HTERT RPE-1 (cell line): ENCODE results near the gene NUFIP1.
"Not testable (repeated sequence)": the region's sequence is repeated elsewhere in the genome, so short reads cannot be mapped to it uniquely, and the experiment has no call there.

Source experiments
- in situ Hi-C: fragments of 300-500 bp; cut with MboI; formaldehyde crosslinking; loops from 4 replicates; pipeline ENCODE4 v1.14.3; 2020; ENCODE audit warnings: low sequenced_read_pairs

Gene NUFIP1

DNA sequence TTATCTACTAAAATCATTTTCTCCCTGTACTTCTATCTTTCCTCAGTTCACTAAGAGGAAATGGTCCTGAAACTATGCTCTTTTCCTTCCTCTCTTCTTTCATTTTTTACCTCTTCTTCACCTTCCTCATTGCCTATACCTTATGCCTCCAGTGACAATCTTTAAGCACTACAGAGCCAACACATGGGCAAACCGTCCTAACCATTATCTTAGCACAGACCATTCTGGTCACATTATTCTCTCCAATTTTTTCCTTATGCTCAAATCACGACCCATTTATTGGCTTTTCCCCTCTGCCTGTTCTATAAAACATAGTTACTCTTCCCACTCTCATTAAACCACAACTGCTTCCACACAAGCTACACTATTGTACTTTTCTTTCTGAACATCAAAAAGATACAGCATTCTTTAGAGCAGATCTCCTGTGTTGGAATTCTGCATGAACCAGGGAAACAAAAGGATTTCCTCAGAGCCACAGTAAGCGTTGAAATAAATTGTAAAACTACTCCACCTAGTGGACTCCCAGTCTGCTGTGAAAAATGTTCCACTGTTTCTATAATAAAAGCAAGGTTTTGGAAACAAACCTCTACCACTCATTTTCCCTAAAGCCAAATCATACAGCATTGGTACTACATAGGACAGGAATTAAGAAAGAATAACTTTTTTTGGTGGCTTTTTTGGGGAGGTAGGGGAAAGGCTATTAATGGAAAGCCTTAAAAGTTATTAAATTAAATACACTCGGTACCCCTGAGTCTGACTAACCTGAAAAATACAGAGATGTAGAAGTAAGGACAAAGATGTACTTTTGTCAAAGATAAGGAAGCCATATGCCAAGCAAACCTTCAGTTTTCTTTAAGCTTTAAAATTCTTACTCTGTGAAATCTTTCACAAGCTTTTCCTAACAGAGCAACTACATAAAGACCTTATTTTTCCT, 19.5 kb downstream of the NUFIP1 start:
- in situ Hi-C loops = no loop called here

DNA sequence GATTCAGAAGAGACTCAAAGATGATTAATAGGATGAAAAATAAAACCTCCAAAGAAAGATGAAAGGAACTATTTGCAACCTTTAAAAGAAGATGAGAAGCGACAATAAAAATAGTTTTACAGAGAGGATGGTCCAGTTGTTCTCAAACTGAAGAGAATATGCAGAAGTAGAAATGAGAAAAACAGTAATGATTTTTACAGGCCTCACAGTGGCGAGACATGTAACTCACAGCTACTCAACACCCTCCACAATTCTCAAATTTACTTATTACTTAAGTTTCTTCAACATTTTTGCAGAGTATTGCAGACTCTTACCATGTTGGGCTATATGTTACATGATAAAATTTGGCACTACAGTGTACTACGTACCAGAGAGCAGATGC, 20.8 kb downstream of the NUFIP1 start:
- in situ Hi-C loops = no loop called here

DNA sequence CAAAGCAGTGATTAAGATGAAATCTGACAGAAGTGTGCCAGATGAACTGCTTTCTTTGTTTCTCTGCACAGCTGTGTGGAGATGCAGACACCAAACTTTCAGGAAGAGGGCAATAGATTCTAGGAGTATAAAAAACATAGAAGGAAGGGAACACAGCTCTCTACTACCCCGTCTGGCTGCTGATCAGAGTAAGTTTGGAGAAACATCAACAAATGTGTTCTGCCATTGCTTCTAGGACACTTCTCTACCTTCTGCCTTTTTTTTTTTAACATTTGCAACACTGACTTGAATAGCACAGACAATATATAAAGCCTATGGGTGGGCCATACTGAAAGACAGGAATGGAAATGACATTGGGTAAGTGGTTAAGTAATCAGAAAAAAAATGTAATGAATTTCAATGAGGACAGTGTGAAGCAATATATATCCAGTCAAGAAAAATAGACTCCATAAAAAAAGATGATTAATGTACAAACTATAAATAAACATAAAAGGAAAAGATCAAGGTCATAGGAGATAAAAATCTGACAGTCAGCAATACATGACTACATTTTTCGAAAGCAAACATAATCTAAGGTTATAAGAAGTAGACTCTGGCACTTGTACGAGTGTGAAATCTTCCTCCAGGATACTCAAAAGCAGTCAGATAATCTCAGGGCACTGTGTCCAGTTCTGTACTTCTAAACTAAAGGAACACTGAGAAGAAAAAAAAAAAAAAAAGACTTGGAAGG, 21.4 kb downstream of the NUFIP1 start:
- in situ Hi-C loops = no loop called here

DNA sequence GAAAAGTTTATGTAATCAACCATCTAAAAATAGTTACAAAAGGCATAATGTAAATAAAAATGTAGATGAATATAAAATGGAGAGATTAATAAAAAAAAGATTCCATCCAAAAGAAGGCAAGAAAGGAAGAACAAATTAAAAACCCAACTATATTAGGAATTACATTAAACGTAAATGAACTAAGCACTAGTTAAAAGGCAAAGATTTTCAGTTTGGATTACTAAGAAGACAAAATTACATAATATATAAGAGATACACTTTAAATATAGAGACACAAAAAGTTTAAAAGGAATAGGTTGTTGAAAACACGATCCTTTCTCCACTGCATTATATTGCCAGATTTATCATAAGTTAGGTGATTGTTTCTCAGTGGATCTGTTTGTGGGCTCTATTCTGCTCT, 27.3 kb downstream of the NUFIP1 start:
- in situ Hi-C loops = no loop called here

DNA sequence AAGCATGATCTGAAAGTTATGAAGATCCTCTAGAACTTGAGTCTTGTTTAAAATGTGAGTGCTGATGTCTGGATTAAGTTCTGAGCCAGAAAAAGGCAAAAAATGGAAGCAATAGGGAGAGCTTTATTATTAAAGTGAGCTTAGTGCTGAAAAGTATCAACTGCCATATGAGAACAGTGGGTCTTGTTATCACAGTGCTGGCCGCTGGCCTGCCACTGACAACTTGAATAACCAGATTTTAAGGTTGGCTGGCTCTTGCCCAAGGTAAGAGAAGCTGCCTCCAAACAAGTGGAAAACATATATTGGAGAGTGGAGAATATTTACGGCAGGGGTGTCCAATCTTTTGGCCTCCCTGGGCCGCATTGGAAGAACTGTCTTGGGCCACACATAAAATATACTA, 33.9 kb downstream of the NUFIP1 start:
- in situ Hi-C loops = no loop called here

DNA sequence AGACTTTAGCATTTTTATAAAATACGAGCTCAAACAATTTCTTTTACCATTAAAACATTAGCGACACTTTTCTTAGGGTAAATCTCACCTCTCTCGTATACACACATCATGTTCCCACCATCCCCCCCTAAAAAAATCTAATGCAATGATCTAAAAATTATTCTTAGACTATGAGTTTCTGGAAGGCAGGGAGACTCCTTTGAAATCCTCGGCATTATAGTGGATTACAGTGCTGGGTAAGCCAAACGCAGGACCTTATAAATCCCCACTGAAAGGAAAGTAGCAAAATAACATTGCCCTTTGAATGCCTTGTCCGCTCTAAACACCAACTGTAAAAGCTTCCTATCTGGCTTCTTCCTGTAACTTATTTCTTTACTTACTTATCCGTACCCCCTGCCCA, 35.0 kb downstream of the NUFIP1 start:
- in situ Hi-C loops = no loop called here

DNA sequence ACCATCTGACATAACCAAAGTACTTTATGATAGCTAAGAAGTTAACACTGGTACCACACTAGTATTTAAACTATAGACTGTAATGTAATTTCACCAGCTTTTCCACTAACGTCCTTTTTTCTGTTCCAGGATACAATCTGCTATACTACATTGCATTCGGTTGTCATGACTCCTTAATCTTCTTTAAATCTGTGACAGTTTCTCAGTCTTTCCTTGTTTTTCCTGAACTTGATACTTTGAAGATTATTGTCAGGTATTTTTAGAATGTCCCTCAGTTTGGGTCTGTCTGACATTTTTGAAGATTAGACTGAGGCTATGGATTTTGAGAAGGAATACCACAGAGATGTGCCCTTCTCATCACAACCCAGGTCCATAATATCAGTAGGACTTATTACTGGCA, 36.6 kb downstream of the NUFIP1 start:
- in situ Hi-C loops = no loop called here

DNA sequence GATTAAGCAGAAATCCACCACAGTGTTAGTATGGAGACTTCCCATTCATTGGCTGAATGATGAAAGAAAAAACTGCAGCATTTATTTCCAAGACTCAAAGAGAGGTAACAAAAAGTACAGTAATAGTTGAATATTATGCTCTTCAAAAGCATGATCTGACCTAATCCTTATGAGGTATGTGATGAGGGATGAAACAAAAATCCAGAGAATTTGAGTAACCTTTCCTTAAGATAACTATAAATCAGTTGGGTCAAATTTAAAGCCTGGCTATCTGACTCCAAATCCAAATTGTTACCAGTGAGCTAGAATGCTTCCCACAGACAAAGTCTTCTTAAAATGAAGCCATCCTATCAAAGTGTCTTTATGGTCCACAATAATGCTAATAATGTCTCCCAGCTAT, 38.1 kb downstream of the NUFIP1 start:
- in situ Hi-C loops = no loop called here

DNA sequence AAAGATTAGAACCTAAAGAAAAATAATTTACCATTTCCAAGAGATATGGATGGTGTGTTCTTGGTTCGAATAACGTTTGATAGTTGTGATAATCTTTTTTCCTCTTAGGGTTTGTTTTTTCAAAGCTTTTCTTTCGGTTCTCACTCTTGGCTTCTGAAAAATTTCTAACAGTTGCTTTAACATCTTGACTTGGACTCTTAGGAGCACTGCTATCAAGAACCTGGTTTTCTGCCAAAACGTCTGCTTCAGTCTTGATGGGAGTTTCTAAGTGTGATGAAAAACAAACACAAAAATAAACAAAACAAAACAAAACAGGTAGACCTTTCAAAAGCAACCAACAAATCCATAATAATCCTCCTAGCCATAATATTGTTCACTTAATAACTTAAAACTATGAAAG, 45.9 kb downstream of the NUFIP1 start:
- in situ Hi-C loops = not testable (repeated sequence)

DNA sequence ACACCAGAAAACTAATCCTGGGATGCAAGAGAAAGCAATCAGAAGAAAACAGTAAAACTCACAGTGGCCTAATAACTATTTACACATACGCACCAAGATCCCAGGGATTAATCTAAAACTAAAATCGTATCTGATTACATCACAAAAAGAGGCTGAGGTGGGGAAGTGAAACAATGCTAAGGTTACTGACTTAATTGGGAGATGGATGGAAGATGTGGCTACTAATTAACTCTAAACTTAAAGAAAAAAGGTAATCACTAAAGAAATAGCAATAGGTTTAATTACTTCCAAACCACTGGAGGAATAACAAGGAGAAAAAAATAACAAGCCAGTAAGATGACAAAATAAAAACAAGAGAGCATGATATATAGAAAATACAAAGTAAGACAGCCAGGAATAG, 50.4 kb downstream of the NUFIP1 start:
- in situ Hi-C loops = no loop called here

DNA sequence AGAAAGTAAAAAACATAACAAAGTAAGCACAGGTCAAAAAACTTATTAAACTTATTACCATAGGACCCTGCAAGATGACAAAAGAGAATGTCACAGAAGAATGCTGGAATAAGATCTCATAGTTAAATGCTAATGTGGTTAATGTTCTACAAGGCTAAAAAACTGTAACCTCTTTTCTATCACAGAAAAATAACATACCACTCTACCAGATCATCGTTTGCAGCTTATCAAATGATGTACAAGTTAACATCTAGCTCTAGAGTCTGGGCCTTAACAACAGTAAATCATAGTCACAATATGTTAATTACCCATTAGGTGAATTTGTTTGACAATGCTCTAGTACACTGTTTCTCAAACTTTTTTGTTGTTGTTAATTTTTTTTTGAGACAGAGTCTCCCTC, 53.0 kb downstream of the NUFIP1 start:
- in situ Hi-C loops = no loop called here

DNA sequence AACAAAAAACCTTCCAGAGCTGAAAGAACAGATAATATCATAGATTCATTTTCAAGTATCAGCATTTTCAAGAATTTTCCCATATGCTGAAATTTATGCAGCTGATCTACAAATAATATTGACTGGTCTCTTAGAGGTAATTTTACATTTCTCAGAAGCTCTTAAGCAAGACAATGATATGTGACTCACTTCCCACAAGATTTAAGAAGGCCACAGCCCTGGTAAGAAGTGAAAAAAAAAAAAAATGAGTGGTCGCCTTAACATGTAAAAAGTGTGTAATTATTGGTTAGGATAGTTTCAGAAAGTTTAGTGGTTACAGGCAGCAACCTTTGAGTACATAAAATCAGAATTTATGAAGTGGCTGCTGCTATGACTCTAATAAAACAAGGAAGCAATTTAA, 54.5 kb downstream of the NUFIP1 start:
- in situ Hi-C loops = no loop called here

DNA sequence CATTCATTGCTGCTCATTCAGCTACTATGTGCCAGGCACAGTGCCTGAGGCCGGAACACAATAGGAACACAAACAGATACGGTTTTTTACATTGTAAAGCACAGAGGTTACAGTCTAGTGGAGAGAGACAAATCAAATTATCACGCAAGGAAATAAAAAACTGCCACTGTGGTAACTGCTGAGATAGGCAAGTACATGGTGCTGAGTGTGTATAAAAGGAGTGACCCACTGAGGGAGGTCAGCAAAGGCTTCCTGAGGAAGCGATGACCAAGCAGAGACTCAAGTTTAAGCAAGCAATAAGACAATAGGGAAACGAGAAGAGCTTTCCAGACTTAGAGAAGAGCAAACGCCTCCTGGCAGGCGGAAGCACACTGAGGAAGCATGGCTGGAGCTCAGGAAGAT, 56.4 kb downstream of the NUFIP1 start:
- in situ Hi-C loops = no loop called here

DNA sequence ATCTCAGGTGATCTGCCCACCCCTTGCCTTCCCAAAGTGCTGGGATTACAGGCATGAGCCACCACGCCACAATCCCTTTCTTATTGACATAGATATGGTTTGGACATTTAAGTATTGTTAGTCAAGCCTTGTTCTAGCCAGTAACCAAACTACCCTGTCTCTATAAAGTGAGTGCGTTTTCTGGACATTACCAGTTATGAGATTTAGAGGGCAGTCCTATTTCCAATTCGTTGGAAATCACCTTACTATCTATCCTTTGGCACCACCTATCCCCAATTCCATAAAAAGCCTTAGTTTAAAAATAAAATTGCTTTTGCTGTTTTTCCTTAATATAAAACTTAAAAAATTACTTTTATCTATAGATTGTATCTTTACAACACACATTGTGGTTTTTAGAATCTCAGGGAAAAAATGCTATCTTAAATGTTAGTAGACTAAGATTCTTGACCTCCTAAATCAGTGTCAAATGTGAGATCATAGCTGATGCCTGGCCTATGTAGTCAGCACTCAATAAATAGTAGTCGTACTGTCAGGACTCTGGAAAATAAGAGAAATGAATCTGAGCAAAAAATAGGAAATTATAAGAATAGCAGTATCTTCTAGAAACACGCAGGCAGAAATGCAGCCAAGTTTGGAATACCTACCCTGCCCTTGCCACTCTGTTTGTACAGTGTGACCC, 57.0 kb downstream of the NUFIP1 start:
- in situ Hi-C loops = no loop called here

DNA sequence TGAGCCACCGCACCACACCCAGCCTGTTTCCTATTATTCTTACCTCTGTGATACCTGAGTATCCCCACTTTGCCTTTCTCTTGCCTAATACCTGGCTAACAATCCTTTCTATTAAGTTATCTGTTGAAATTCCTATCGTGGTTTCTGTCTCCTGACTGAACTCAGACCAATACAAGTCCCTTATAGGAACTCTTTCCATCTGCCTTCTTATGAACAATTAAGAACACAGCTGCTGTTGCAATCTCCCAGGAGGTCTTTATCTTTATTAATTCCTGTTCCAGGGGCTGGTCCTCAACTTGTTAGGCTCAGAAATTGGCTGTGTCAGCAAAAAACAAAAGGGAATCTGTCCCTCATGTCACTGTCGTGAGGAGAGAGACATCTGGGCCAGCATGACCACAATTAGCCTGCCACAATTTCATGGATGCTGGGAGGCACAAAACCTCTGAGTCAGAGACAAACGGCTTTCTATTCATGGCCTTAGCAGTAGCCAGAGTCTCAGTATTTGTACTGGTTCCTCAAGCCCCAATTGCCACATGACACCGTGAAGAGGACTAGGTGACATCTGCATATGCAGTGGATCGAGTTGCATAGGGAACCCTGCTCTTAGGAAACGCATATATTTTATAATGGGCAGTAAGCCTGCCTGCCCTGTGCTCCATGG, 58.2 kb downstream of the NUFIP1 start:
- in situ Hi-C loops = no loop called here

DNA sequence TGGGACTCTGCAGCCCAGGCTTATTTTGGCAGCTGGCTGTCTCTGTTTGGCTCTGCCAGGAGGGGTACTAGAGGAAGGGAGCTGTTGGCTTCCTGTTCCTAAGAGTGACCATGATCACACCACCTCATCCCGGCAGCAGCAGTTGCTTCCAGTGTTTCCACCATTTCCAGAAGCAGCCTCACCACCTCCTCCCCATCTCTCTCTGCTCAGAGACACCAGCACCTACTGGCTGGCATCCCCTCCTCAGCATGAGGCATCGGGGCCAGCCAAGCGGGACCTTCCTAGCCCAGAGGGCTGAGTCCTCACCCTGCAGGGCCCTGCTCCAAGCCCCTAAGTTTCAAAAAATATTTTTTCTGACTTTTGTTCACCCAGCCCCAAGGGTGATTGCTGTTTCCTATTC, 59.0 kb downstream of the NUFIP1 start:
- in situ Hi-C loops = no loop called here

DNA sequence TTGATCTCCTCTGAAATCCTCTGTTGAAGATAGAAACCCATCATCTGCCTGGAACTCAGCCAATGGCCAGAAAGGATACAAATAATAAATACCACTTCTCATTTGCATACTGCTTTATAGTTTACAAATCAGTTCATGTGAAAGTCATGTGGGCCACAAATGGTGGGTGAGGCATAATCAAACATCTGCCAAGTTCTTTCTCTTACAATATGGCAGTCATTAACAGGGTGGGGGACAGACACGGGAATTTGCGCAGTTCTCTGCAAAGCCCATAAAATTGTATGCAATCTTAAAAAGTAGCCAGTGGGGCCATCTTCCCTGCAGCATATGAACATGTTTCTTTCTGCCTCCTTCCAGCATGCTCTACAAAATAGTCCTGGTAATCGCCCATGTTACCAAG, 59.6 kb downstream of the NUFIP1 start:
- in situ Hi-C loops = no loop called here

DNA sequence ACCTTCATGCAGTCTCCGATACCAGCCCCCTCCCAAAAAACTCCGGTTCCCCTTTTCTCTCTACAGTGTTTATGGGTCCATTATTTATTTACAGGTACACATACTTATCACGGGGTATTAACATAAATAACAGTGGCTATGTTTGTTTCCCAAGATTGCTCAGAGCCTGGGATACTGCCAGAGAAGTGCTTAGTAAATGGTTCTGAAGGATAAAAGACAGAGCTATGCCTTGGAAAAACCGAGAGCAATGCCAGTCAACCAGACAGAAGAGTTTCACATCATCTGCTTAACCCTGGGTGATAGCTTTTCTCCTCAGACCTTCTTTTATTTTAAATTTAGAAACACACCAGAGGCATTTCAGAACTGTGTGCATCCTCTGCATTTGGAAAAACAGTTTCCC, 61.3 kb downstream of the NUFIP1 start:
- in situ Hi-C loops = no loop called here

DNA sequence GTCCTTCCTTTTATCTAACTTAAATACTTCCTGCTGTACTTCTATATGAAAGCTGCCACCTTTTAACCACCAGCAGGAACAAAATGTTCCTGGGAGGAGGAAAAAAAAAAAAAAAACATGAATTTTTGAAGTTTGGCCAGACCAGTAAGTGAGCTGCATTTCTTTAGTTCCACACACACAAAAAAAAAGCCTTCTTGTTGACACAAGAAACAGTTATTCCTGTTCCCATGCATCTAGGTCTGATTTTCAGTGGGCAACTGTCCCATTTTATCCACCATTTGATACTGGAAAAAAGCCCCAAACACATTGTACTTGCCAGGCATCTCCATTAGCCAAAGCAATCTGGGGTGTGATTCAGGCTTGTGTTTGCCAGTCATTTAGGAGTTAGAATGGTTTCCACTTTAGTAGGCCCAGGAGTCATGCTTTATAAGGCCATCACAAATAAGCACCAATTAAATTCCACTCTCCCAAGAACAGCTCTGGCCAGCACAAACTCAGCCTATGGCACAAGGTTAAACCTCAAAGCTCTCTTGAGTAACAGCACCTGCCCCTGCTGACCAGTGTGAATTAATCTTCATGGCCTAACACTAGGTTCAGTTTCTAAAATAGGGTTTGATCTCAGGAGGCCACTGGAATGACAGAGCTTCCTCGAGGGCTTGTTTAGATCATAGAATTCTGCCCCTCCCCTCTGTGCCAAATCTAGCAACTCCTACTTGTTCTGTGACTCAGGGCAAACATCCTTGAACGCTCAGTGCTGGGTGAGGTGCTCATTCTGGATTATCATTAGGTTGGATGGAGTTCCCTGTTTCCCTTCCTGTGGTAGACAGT, 67.1 kb downstream of the NUFIP1 start:
- in situ Hi-C loops = no loop called here

DNA sequence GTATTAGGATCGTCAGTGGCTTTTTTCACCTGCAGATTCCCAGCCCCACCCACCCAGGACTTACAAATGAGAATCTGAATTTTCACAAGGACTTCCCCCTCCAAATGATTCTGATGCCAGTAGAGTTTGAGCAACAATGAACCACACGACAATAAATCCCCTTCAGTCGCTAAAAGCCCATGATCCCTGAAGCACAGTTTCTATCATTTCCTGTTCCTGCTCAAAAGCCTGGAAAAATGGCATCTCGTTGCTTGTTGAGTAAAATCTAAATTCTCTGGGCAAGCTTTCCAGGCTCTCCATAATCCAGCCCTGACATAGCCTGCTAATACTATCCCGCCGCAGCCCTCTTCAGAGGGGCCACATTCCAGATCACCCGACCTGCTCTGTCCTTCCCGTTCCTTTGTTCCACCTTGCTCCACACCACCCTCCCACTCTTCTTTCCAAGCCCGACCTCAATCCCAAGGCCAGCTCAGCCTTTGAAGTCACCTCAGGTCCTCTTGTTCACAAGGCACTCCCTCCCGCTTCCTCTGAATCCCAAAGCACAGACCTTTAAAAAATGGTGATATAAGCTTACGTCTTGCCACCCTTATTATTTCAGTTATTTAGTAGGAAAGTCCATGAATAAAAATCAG, 67.9 kb downstream of the NUFIP1 start:
- in situ Hi-C loops = no loop called here
